DMS153 treated with DMSO at 0.1 percent for 48 hours (cell line): ENCODE data around the gene GLRA3.
"Not testable (repeated sequence)": the region's sequence is repeated elsewhere in the genome, so short reads cannot be mapped to it uniquely, and the experiment has no call there.

Source experiments
- DNase-seq: peaks from one replicate; lab custom pipeline; 2025; ENCODE audit not compliant: unreplicated experiment; lab: John Stamatoyannopoulos, UW

The GLRA3 gene

DNA sequence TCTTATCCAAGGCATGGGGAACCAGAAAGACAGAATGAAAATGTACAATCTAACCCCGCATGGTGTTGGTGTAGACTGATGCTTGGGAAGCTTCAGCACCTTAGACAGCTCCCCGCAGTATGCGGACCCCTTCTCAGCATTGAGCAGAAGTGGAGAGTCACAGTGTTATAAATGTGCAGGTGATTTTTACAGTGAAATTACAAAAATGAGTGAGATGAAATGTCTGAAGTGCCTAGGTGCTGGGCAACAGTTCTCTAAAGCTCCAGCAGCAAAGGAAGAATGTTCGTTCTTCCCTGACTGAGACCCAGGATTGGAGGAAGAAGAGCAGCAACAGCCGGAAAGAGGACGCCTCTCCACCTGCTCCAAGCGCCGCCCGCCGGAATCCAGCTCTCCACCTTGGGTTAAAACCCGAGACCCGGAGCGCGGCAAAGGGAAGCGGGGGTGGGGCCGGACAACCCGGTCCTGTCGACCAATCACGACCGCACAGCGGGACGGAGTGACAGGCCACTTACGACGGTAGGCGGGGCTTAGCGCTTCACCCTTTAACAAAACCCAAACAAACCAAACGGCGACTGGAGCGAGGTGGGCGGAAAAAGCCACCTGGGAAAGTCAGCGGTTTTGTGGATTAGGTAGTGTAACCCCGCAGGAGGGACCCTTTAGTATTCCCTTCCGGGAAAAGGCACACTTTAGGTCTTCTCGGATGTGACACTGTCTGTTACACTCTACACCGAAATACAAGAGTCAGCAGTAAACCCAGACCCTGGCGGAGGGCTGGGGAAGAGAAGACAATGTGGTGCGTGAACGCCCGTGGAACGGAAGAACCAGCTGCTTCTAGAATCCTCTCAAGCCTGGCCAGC is at the start of gene GLRA3:
Gene GLRA3, minus strand, starts transcription at position 403 of the 857 bp plus-strand sequence. CDS start 436 bp downstream, outside the sequence.
- DNase-seq = peak; percentile 98

DNA sequence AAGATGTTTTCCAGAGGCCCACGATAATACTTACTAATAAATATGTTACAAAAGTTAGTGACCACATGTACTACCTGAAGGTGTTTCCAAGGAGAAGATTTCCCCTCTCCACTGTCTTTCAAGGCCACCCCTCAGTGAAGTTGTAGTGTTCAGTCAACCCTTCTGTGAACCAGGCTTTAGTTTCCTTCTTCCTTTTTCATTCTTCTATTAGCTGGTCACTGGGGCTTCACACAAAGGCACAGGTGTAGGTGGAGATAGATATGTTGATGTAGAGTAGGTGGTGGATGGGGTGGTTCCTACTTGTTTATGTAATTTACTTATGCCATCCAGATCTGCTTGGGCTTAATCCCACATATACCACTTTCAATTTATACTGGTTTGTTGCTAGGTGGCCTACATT is 45.9 kb upstream of the GLRA3 start:
- DNase-seq = no peak

DNA sequence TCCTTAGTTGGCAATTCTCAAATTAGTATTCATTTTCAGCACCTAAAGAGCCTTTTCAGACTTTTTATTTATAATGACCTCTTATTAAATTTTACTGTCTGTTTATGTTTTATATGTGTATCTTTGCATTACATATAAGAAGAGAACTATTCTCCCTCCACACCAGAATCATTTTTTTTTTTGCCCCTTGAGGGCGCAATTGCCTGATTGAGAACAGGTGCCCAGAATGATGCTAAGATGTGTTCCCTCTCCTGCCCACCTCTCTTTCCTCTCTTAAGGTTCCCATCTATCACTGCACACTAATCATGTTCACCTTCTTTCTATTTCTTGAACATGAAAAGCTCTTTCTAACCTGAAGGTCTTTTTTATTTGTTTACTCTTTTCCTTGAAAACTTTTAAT is 44.9 kb upstream of the GLRA3 start:
- peak; percentile 4 for DNase-seq

DNA sequence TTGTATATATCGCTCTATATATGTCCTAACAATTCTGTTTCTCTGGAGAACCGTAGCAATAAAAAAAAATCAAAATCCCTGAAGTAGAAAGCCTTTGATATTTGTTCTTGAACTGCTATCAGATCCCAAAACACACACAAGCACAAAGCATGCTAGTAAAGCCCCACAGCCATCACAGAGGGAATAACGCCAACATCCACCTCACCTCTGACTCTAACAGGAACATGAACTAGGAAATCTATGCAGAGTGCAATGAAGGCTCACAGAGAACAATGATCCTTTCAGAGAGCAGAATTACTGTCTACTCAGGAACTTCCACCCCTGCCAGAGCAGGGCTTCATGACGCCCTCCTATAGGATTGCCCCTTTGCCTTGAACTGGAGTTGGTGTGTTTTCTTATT is 44.1 kb upstream of the GLRA3 start:
- DNase-seq = not testable (repeated sequence)

DNA sequence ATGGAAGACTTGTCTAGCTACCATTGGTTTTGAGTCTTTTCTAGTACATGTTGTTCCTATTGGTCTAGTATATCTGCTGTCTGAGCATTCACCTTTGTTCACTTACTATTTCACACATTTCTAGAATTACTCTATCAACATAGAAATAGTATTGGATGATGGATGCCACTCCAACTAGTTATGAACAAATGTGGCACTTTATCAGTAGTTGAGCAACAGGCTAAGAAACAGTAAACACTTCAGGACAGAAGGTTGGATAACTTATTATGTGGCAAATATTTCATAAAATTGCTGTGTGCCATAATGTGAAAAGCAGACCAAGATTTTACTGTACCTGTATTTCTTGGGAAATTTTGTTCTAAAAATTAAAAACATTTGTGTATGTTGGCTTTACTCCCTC is 42.4 kb upstream of the GLRA3 start:
- DNase-seq = no peak

DNA sequence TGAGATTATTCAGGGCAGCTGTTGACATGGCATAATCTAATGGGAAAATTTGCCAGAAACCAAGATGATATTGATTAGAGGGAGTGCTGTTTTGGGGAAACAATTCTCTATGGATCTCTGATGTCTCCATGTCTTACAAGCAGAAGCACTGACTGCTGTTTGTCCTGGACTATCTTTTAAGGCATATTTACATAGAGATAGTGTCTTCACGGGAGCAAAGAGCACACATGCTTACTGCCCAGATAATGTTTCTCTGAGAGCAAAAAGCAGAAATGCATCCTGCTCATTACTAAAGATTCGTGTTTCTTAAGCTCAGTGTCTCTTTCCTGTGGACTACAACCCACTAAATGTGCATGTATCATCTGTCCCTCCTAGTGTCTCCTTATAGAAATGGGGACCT is 41.3 kb upstream of the GLRA3 start:
- no peak for DNase-seq

DNA sequence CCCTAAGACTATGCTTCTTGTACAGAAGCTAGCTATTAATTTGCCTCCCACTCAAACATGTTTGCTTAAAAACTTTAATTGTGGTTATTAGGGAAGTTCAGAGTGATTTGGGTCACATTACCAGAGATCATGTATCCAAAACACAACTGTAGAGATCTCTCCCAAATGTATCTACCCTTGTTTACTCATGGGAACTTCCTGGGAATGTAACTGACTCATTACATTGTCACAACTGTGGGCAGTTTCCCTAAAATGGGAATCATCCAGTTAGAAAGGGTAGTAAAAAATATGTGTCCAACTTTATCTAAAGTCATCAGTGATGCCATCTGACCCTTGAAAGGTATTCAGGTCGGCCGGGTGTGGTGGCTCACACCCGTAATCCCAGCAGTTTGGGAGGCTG is 40.3 kb upstream of the GLRA3 start:
- no peak for DNase-seq

DNA sequence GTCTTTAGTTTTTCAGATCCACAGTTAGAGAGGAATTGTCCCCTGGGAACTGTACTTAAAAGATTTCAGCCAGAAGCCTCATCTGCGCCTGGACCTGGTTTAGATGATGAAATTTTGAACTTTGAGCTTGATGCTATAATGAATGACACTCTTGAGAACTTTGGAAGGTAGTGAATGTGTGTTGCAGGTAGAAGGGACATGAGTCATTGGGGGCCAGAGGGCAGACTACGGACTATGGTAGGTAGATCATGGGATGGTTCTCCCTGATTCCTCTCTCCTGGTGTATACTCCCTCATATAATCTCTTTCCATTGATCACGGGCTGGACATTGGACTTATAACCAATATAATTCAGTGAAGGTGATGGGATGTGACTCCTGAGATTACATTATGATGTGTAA is 38.9 kb upstream of the GLRA3 start:
- DNase-seq = no peak

DNA sequence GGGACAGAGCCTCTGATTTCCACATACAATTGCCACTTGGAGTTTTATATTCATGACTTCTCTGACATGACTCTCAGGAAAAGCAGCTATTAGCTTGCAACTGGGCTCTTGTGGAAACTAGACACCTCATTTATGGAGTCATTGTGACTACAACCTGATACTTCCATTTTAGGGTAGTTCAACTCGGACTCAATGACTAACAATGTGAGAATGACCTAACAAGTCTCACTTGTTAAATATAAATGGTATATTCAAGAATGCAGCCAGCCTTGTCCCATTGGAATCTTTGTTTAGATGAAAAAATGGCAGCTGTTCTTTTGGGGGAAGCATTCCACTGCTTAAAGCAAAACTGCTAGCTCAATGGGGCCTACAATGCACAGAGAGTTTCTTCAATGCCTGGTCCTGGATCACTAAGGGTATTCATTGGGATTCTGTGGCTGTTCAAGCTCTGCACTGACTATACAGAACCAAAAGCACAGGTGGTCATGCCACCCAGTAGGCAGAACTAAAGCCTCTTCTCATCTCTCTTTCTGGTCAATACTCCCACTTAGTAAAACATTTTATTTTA is 36.5 kb upstream of the GLRA3 start:
- no peak for DNase-seq

GRCh38 chr4:174864031-174864430 is 35.0 kb upstream of the GLRA3 start:
- DNase-seq = no peak

DNA sequence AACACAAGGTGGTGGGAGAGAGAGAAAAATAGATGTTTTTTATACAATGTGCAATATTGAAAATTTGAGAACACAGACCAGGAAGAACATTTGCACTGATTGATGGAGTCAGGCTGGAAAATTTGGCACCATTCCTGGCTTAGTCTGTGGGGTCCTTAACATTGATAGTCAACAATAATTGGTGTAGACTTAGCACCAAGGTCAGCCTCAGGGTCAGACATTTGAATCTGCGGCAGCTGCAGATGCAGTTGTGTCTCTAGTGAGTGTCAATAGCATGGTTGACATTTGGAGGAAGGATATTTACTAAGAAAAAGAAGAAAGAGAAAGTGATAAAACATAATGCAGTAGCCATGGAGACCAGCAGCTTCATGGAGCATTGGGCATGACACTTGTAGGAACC is 31.5 kb upstream of the GLRA3 start:
- DNase-seq = no peak

DNA sequence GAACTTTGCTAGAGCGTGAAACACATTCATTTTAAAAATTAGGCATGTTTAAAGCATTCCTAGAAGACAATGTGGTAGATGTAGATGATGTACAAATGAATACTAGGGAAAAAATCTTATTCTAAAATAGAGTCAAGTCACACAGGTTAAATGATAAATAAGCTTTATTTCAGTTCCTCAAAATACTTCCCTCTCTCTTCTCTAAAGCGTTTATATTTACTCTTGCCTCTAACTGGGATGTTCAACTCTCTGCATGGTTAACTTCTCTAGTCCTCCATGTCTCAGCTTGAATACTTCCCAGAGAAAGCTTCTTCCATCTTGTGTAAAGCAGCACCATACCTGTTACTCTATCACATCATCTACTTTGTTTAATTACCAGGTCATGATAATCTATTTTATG is 30.9 kb upstream of the GLRA3 start:
- DNase-seq = no peak

DNA sequence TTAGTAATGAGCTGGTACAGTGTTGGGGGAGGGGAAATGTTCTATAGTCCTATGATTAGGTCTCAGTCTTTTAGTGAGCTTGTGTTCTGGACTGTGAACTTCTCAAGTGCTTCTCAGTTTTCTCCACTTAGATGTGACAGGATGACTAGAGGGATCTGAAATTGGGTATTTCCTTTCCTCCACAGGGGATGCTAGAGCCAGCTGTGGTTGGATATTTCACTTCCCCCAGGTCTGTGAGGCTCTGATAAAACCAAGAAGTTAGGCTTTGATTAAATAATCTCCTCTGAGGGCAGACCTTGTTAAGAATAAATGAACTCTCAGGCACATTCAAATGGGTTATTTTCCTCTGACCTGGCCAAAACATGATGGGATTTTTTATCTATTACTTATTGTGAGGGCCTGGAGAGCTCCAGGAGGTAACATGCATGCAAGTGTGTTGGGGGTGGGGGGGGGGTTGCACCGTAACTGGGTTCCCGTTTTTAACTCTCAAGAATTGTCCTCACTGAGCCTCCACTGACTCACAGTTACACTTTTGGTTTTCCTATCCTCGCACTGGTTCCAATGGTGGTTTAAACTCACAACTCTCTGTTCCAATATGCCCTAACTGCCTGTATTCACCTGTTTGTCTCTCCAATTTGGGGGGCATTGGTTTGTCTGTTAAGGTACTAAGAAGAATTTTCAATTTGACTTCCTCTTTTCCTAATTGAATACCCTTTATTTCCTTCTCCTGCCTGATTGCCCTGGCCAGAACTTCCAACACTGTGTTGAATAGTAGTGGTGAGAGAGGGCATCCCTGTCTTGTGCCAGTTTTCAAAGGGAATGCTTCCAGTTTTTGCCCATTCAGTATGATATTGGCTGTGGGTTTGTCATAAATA is 28.1 kb upstream of the GLRA3 start:
- DNase-seq = no peak

- no peak for DNase-seq
These were observed 26.0 kb upstream of the GLRA3 start for GRCh38 chr4:174855050-174855449.

- DNase-seq = no peak
These were observed 24.6 kb upstream of the GLRA3 start for GRCh38 chr4:174853629-174854028.

DNA sequence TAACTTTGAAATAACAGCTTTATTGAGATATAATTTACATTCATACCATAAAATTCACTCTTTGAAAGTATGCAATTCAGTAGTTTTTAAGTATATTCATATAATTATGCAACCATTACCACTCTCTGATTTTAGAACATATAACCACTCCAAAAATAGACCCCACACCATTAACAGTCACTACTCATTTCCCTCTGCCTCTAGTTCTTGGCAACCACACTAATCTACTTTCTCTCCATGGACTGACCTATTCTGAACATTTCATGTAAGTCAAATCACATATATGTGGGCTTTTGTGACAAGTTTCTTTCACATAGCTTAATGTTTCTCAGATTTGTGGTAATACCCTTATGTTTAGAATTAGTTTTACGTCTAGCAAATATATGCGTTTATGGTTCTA is 19.5 kb upstream of the GLRA3 start:
- no peak for DNase-seq

GRCh38 chr4:174847801-174848427 is 18.9 kb upstream of the GLRA3 start:
- no peak for DNase-seq

- DNase-seq = no peak
These were observed 6.5 kb upstream of the GLRA3 start for GRCh38 chr4:174835536-174835935.

- no peak for DNase-seq
These were observed 5.4 kb upstream of the GLRA3 start for GRCh38 chr4:174834477-174834876.

DNA sequence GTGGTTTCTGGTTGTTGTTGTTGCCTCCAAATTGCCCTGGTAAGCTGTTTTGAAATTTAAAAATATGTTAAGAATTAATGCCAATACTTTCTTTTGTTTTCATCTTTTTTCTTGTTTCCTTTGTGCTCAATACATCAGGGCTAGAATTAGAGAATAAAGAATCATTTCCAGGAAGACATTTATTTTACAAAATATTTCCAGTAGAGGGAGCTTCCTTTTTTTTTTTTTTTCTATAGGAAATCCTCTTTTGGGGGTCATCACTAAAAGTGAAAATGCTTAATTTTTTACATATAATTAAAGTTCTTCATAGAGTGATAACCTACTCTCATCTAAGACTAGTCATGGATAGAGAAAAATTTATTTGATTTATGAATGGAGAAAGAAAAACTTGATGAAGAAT is 2.4 kb downstream of the GLRA3 start:
- DNase-seq = no peak

- no peak for DNase-seq
These were observed 13.8 kb downstream of the GLRA3 start for GRCh38 chr4:174815282-174815681.
